SU-DHL-6 (cell line): ENCODE results near the gene CFAP298.

Source experiments
- H2AFZ ChIP-seq: fragments of 200-600 bp; sonication (generic); 2 replicates; pipeline ENCODE4 v1.6.1; 2014; ENCODE audit warnings: low read depth, mild to moderate bottlenecking, moderate library complexity, mixed read lengths, antibody characterized with exemption, low read length; ENCODE audit not compliant: severe bottlenecking
- H3F3A ChIP-seq: fragments of 200-600 bp; shearing (Covaris generic); 2 replicates; pipeline ENCODE4 v1.6.0; 2016; ENCODE audit warnings: antibody characterized with exemption, mild to moderate bottlenecking; ENCODE audit not compliant: insufficient read depth
- H3K27ac ChIP-seq: fragments of 200-600 bp; sonication (generic); 2 replicates; pipeline ENCODE4 v1.5.1; 2016; ENCODE audit warnings: low read depth, mild to moderate bottlenecking, low read length, moderate library complexity, mixed read lengths
- H3K27me3 ChIP-seq: fragments of 200-600 bp; sonication (generic), shearing (Covaris generic); 2 replicates; pipeline ENCODE4 v1.6.0; 2014; ENCODE audit warnings: mild to moderate bottlenecking, low read length
- H3K36me3 ChIP-seq: fragments of 200-600 bp; sonication (generic); 2 replicates; pipeline ENCODE4 v1.6.1; 2014; ENCODE audit warnings: mild to moderate bottlenecking, low read length, mixed read lengths
- H3K4me2 ChIP-seq: fragments of 300-600, 200-600 bp; shearing (Covaris generic), sonication (generic); 2 replicates; pipeline ENCODE4 v1.6.0; 2014; ENCODE audit warnings: low read length, low read depth, mild to moderate bottlenecking; ENCODE audit not compliant: poor library complexity, severe bottlenecking
- H3K4me3 ChIP-seq: fragments of 200-600 bp; sonication (generic); 2 replicates; pipeline ENCODE4 v1.5.1; 2014; ENCODE audit warnings: antibody characterized with exemption, low read length, mild to moderate bottlenecking, mixed read lengths; ENCODE audit not compliant: insufficient read depth, poor library complexity, severe bottlenecking
- H3K79me2 ChIP-seq: fragments of 200-600 bp; sonication (generic); 2 replicates; pipeline ENCODE4 v1.6.1; 2014; ENCODE audit warnings: mild to moderate bottlenecking, low read length, moderate library complexity; ENCODE audit not compliant: insufficient read depth
- H3K9ac ChIP-seq: fragments of 200-600 bp; sonication (generic); 2 replicates; pipeline ENCODE4 v1.7.0; 2014; ENCODE audit warnings: mild to moderate bottlenecking, low read length
- H3K9me2 ChIP-seq: fragments of 200-600 bp; sonication (generic); replicated peaks from 2 replicates; pipeline ENCODE4 v1.6.1; 2014; ENCODE audit warnings: low read length; ENCODE audit not compliant: insufficient read depth
- H3K9me3 ChIP-seq: fragments of 200-600 bp; sonication (generic); 2 replicates; pipeline ENCODE4 v1.6.1; 2014; ENCODE audit warnings: low read length, mixed read lengths; ENCODE audit not compliant: insufficient read depth
- H4K20me1 ChIP-seq: fragments of 200-600 bp; sonication (generic); 2 replicates; pipeline ENCODE4 v1.6.1; 2014; ENCODE audit warnings: low read depth, mild to moderate bottlenecking, antibody characterized with exemption, low read length, moderate library complexity, mixed read lengths
- CTCF ChIP-seq: fragments of 200-600 bp; sonication (generic); IDR thresholded peaks from one replicate; pipeline ENCODE4 v1.5.1; 2017; ENCODE audit warnings: antibody characterized with exemption, mild to moderate bottlenecking, low read length, moderate library complexity; ENCODE audit not compliant: insufficient read depth, poor library complexity, severe bottlenecking
- EZH2phosphoT487 ChIP-seq: fragments of 200-600 bp; sonication (generic), shearing (Covaris generic); conservative IDR thresholded peaks from 2 replicates; pipeline ENCODE4 v1.6.1; 2018; ENCODE audit warnings: mild to moderate bottlenecking, antibody characterized with exemption, low read length, moderate library complexity, mixed read lengths

The CFAP298 gene

GRCh38 chr21:32569261-32570230 lies 42.6 kb downstream of the CFAP298 start:
- H3K27me3 ChIP-seq, result no peaks in the 10 kb centered on the region
- peak overlapping the region; percentile 62 for H3K4me2 ChIP-seq
- no peaks in the 10 kb centered on the region for H3K9me3 ChIP-seq
- peak overlapping the region; percentile 37 for H3K4me3 ChIP-seq
- no peak for TF ChIP-seq EZH2phosphoT487
- peak; percentile 69 for TF ChIP-seq CTCF
- H3K9me2 ChIP-seq, result no peaks in the 10 kb centered on the region
- no peaks in the 10 kb centered on the region for H4K20me1 ChIP-seq
- H3K9ac ChIP-seq, result peak overlapping the region; percentile 49
- H3K79me2 ChIP-seq, result no peaks in the 10 kb centered on the region
- H3K27ac ChIP-seq, result no peak overlapping the region
- peak overlapping the region; percentile 97 for H2AFZ ChIP-seq
- H3F3A ChIP-seq, result no peaks in the 10 kb centered on the region
- no peaks in the 10 kb centered on the region for H3K36me3 ChIP-seq

DNA sequence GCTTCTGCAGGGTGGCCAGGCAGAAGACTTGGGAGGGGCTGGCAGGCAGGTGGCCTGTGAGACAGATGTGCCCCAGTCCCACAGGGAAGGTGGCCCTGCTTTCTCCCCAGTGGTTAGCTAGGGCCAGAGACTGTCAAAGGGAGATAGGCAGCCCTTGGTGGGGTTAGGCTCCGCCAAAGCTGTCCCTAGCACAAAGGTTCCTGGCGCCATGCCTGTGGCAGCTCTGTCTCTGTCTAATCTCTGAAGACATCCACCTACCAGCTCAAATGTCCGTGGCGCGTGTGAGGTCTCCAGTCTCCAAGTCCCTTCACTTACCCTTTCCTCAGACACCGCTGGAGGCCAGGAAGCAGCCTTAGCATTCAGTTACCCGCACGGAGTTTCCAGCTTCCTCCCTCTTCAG lies 44.6 kb downstream of the CFAP298 start:
- no peaks in the 10 kb centered on the region for H3K79me2 ChIP-seq
- H3K4me3 ChIP-seq, result no peak overlapping the region
- TF ChIP-seq EZH2phosphoT487, result no peak
- TF ChIP-seq CTCF, result no peak
- H3K9ac ChIP-seq, result no peak overlapping the region
- H3K27ac ChIP-seq, result no peak overlapping the region
- no peaks in the 10 kb centered on the region for H3K9me2 ChIP-seq
- H3F3A ChIP-seq, result no peaks in the 10 kb centered on the region
- H4K20me1 ChIP-seq, result no peaks in the 10 kb centered on the region
- H3K9me3 ChIP-seq, result no peaks in the 10 kb centered on the region
- H2AFZ ChIP-seq, result no peak overlapping the region
- no peaks in the 10 kb centered on the region for H3K36me3 ChIP-seq
- H3K27me3 ChIP-seq, result no peaks in the 10 kb centered on the region; the same call in 1 of the 2 replicates
- no peak overlapping the region for H3K4me2 ChIP-seq

DNA sequence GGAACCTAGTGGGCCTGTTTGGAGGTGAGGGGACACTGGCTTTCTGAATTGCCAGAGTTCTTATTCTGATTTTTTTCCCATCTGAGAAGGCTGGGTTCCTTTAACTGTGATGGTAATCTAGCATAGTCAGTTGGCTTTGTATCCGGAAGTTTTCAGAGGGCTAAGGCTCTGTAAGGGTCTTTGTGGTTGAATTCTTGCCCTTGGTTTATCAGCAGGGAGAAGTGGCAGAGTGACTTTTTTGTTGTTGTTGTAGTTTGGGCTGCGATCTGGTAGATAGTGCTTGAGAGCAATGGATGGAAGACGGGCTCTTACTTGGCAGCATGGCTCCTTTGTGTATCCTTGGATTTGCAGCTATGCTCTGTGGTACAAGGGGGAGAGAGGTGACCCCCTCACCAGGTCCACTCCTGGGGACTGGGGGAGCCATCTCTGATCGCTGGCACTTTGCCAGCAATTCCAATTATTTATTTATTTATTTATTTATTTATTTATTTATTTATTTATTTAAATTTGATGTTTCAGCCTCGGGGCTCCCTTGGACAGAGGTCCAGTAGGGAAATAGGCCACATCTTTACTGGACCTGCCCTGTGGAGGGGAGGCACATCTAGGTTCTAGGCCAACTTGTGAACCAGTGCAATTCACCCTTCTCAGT lies 45.3 kb downstream of the CFAP298 start:
- no peak for TF ChIP-seq EZH2phosphoT487
- Histone ChIP-seq H3K9me2 (no peaks in the 10 kb centered on the region), H3K9ac (no peak overlapping the region), H3K4me2 (no peak overlapping the region), H3K79me2 (no peaks in the 10 kb centered on the region), H3K9me3 (no peaks in the 10 kb centered on the region), H2AFZ (no peak overlapping the region), H3F3A (no peaks in the 10 kb centered on the region), H3K27ac (no peak overlapping the region), H4K20me1 (no peaks in the 10 kb centered on the region), H3K4me3 (no peak overlapping the region), H3K27me3 (no peaks in the 10 kb centered on the region; the same call in 1 of the 2 replicates), H3K36me3 (no peaks in the 10 kb centered on the region)
